Thyroid gland (tissue), 4 donors: ENCODE results near the gene FOXJ3. TPM values are rescaled to one million over a fixed set of nuclear protein-coding genes. Genes with fewer than 3 reads are reported as not detected.

Experiments used
- DNase-seq, 2 donors: peaks; one replicate each; pipeline ENCODE4 v3.0.0-alpha.2; 2019
- H3K27ac ChIP-seq, 3 donors: fragments of 200-600 bp; sonication (generic); 1 replicate in 2 of 3; 2 replicates in 1 of 3; pipeline ENCODE4 v1.5.1; 2016 to 2019; ENCODE audit warnings: mild to moderate bottlenecking in 1 of 3, moderate library complexity in 1 of 3
- H3K27me3 ChIP-seq: fragments of 200-600 bp; sonication (generic); one replicate; pipeline ENCODE4 v1.5.1; 2019
- H3K36me3 ChIP-seq, 2 donors: fragments of 200-600 bp; sonication (generic); one replicate each; pipeline ENCODE4 v1.5.1; 2016 to 2019
- H3K4me1 ChIP-seq, 2 donors: fragments of 200-600 bp; sonication (generic); one replicate each; pipeline ENCODE4 v1.5.1; 2017 to 2019
- H3K4me3 ChIP-seq, 3 donors: fragments of 200-600 bp; sonication (generic); replicated peaks in 1 of 3; 1 replicate in 2 of 3; 2 replicates in 1 of 3; pipeline ENCODE4 v1.5.1; 2016; ENCODE audit warnings: mild to moderate bottlenecking in 1 of 3
- H3K9me3 ChIP-seq: fragments of 200-600 bp; sonication (generic); one replicate; pipeline ENCODE4 v1.5.1; 2017
- CTCF ChIP-seq, 6 experiments: fragments of 200-600 bp in 3 of 6; fragments of 450-650 bp in 3 of 6; sonication (generic) in 3 of 6; IDR thresholded peaks; one replicate each; pipeline ENCODE4 v1.5.1; 2016 to 2019; ENCODE audit warnings: antibody characterized with exemption in 6 of 6, mild to moderate bottlenecking in 2 of 6, inconsistent platforms in 1 of 6, moderate library complexity in 1 of 6
- POLR2A ChIP-seq, 2 donors: fragments of 450-650 bp; IDR thresholded peaks; one replicate each; pipeline ENCODE4 v1.6.1; 2017; ENCODE audit warnings: antibody characterized with exemption in 2 of 2, mild to moderate bottlenecking in 2 of 2, moderate library complexity in 1 of 2
- WGBS, 2 donors: methylation state at CpG; one replicate each; pipeline ENCODE4 v1.1.5; 2017; 5-methylcytosine and 5-hydroxymethylcytosine counted together
- intact Hi-C: fragments of 100-400 bp; cut with DNase I; formaldehyde crosslinking; loops from one replicate; pipeline ENCODE4 v1.15.1; 2023
- total RNA-seq, 4 donors: library from RNA; depleted of rRNA; stranded (reverse); fragments of >200 nt; gene quantifications; one replicate each; pipeline ENCODE4 v1.2.3, GENCODE V29; 2016

The FOXJ3 gene
- total RNA-seq, 4 donors from 2014 or later, result 55.4 to 87.5 (median 81.0) TPM

- 30% methylated on average over 4 of the region's 4 CpGs for WGBS, 2 donors
- intact Hi-C loops, result no loop called here
- Histone ChIP-seq H3K4me1 (peaks cover 21 to 40% of the 10 kb centered on the region in 2 donors), H3K4me3 (no peak overlapping the region), H3K36me3 (no peaks in the 10 kb centered on the region), H3K27ac (peak overlapping the region; percentile 75 to 80 (median 77)), H3K27me3 (no peaks in the 10 kb centered on the region), H3K9me3 (no peaks in the 10 kb centered on the region)
- peak; percentile 86 to 88 for DNase-seq
- TF ChIP-seq POLR2A (IDR thresholded peaks at IDR 0.05), result peak in 1 of 2 donors; percentile 22
- no peak for TF ChIP-seq CTCF (IDR thresholded peaks at IDR 0.05)
Measured at GRCh38 chr1:42142894-42143675, 191.9 kb downstream of the FOXJ3 start.

GRCh38 chr1:42141978-42142377 is 193.1 kb downstream of the FOXJ3 start:
- Histone ChIP-seq H3K4me3 (no peak overlapping the region), H3K27ac (peak overlapping the region; percentile 66 to 80 (median 77)), H3K4me1 (peaks cover 28 to 46% of the 10 kb centered on the region in 2 donors), H3K9me3 (no peaks in the 10 kb centered on the region), H3K36me3 (no peaks in the 10 kb centered on the region), H3K27me3 (no peaks in the 10 kb centered on the region)
- 52 to 65% methylated on average over 5 of the region's 5 CpGs for WGBS, 2 donors
- peak in 1 of 2 donors; percentile 42 for DNase-seq
- no peak for TF ChIP-seq CTCF (IDR thresholded peaks at IDR 0.05)
- no peak for TF ChIP-seq POLR2A (IDR thresholded peaks at IDR 0.05)
- intact Hi-C loops, result no loop called here

- DNase-seq, result no peak
- H3K27ac ChIP-seq, result no peak overlapping the region
- WGBS, 2 donors, result 89 to 93% methylated on average over 2 of the region's 2 CpGs
- no peaks in the 10 kb centered on the region for H3K27me3 ChIP-seq
- no peaks in the 10 kb centered on the region for H3K9me3 ChIP-seq
- intact Hi-C loops, result no loop called here
- no peaks in the 10 kb centered on the region for H3K36me3 ChIP-seq
- H3K4me3 ChIP-seq, result no peak overlapping the region
- peaks cover 41 to 58% of the 10 kb centered on the region in 2 donors for H3K4me1 ChIP-seq
- TF ChIP-seq CTCF (IDR thresholded peaks at IDR 0.05), result no peak
- TF ChIP-seq POLR2A (IDR thresholded peaks at IDR 0.05), result no peak
Measured at GRCh38 chr1:42140191-42140590, 194.8 kb downstream of the FOXJ3 start.

- Histone ChIP-seq H3K4me1 (peaks cover 46 to 65% of the 10 kb centered on the region in 2 donors), H3K4me3 (no peak overlapping the region), H3K27ac (no peak overlapping the region), H3K9me3 (no peaks in the 10 kb centered on the region), H3K27me3 (no peaks in the 10 kb centered on the region), H3K36me3 (no peaks in the 10 kb centered on the region)
- no peak for DNase-seq
- WGBS, 2 donors, result 90 to 92% methylated on average over 3 of the region's 3 CpGs
- intact Hi-C loops, result no loop called here
- TF ChIP-seq POLR2A (IDR thresholded peaks at IDR 0.05), result no peak
- no peak for TF ChIP-seq CTCF (IDR thresholded peaks at IDR 0.05)
Measured at GRCh38 chr1:42139444-42139843, 195.6 kb downstream of the FOXJ3 start.

- Histone ChIP-seq H3K36me3 (no peaks in the 10 kb centered on the region), H3K4me3 (no peak overlapping the region), H3K4me1 (peaks cover 42 to 62% of the 10 kb centered on the region in 2 donors), H3K27ac (peak overlapping the region in 2 of 3 donors; percentile 65 to 82), H3K9me3 (no peaks in the 10 kb centered on the region), H3K27me3 (no peaks in the 10 kb centered on the region)
- DNase-seq, result no peak
- TF ChIP-seq CTCF (IDR thresholded peaks at IDR 0.05) (no peak), POLR2A (IDR thresholded peaks at IDR 0.05) (no peak)
- intact Hi-C loops, result no loop called here
- WGBS, 2 donors, result 93 to 94% methylated on average over 4 of the region's 4 CpGs
Measured at GRCh38 chr1:42138586-42138985, 196.4 kb downstream of the FOXJ3 start.
